Neural cell (in vitro differentiated cells): ENCODE results near the gene KIRREL3. TPM values are rescaled to one million over a fixed set of nuclear protein-coding genes. Genes with fewer than 3 reads are reported as not detected.

Experiments used
- H2AFZ ChIP-seq: fragments of 200-600, 300-800 bp; sonication (generic), shearing (Covaris generic); 2 replicates; pipeline ENCODE4 v1.6.0; 2014; ENCODE audit warnings: low read depth, mild to moderate bottlenecking, antibody characterized with exemption, low read length, moderate library complexity
- H3F3A ChIP-seq: fragments of 200-600 bp; shearing (Covaris generic); 2 replicates; pipeline ENCODE4 v1.6.1; 2016; ENCODE audit warnings: mild to moderate bottlenecking, moderate library complexity, mixed read lengths, antibody characterized with exemption, low read length; ENCODE audit not compliant: insufficient read depth, poor library complexity, severe bottlenecking
- H3K27ac ChIP-seq: fragments of 200-600, 300-800 bp; sonication (generic), shearing (Covaris generic); 2 replicates; pipeline ENCODE4 v1.5.1; 2014; ENCODE audit warnings: mild to moderate bottlenecking, low read length, moderate library complexity
- H3K27me3 ChIP-seq: fragments of 300-800, 200-600 bp; sonication (generic), shearing (Covaris generic); 2 replicates; pipeline ENCODE4 v1.6.0; 2014; ENCODE audit warnings: mild to moderate bottlenecking, low read depth, low read length, moderate library complexity; ENCODE audit not compliant: insufficient read depth
- H3K36me3 ChIP-seq: fragments of 300-800, 200-600 bp; sonication (generic), shearing (Covaris generic); 2 replicates; pipeline ENCODE4 v1.5.1; 2014; ENCODE audit warnings: mild to moderate bottlenecking, antibody characterized with exemption, low read length, moderate library complexity; ENCODE audit not compliant: insufficient read depth
- H3K4me2 ChIP-seq: fragments of 300-800, 200-600 bp; sonication (generic), shearing (Covaris generic); 2 replicates; pipeline ENCODE4 v1.6.0; 2014; ENCODE audit warnings: mild to moderate bottlenecking, low read length
- H3K4me3 ChIP-seq: fragments of 300-800, 200-600 bp; sonication (generic), shearing (Covaris generic); 2 replicates; pipeline ENCODE4 v1.5.1; 2014; ENCODE audit warnings: mild to moderate bottlenecking, low read length, moderate library complexity
- H3K79me2 ChIP-seq: fragments of 200-600 bp; shearing (Covaris generic); replicated peaks from 2 replicates; pipeline ENCODE4 v1.6.0; 2014; ENCODE audit warnings: mild to moderate bottlenecking, low read length, moderate library complexity; ENCODE audit not compliant: insufficient read depth
- H3K9ac ChIP-seq: fragments of 300-800, 200-600 bp; sonication (generic), shearing (Covaris generic); 2 replicates; pipeline ENCODE4 v1.6.1; 2016; ENCODE audit warnings: mild to moderate bottlenecking, low read length, mixed read lengths
- H3K9me2 ChIP-seq: fragments of 200-600 bp; shearing (Covaris generic); 2 replicates; pipeline ENCODE4 v1.6.1; 2016; ENCODE audit warnings: mild to moderate bottlenecking, low read length, mixed read lengths; ENCODE audit not compliant: insufficient read depth
- H3K9me3 ChIP-seq: fragments of 200-600, 300-800 bp; sonication (generic), shearing (Covaris generic); 2 replicates; pipeline ENCODE4 v1.6.1; 2016; ENCODE audit warnings: mild to moderate bottlenecking, mixed run types, low read length, moderate library complexity, mixed read lengths
- H4K20me1 ChIP-seq: fragments of 200-600 bp; shearing (Covaris generic); 2 replicates; pipeline ENCODE4 v1.6.1; 2016; ENCODE audit warnings: mild to moderate bottlenecking, mixed run types; ENCODE audit not compliant: insufficient read depth
- CTCF ChIP-seq: fragments of 450-650 bp; IDR thresholded peaks from 2 replicates; pipeline ENCODE4 v1.5.1; 2014; ENCODE audit warnings: antibody characterized with exemption, mild to moderate bottlenecking, moderate library complexity; ENCODE audit not compliant: poor library complexity, severe bottlenecking
- EP300 ChIP-seq: fragments of 450-650 bp; conservative IDR thresholded peaks from 2 replicates; pipeline ENCODE4 v1.6.1; 2014; ENCODE audit warnings: antibody characterized with exemption, mild to moderate bottlenecking, moderate library complexity; ENCODE audit not compliant: poor library complexity, severe bottlenecking
- EZH2 ChIP-seq: fragments of 200-600, 300-800 bp; shearing (Covaris generic), sonication (generic); IDR thresholded peaks from 2 replicates; pipeline ENCODE4 v1.6.1; 2014; ENCODE audit warnings: antibody characterized with exemption, low read length, borderline replicate concordance, mild to moderate bottlenecking; ENCODE audit not compliant: insufficient read depth, poor library complexity, severe bottlenecking
- MXI1 ChIP-seq: fragments of 450-650 bp; conservative IDR thresholded peaks from 2 replicates; pipeline ENCODE4 v1.6.1; 2014; ENCODE audit warnings: antibody characterized with exemption, mild to moderate bottlenecking; ENCODE audit not compliant: poor library complexity, severe bottlenecking
- POLR2AphosphoS5 ChIP-seq: IDR thresholded peaks from 2 replicates; pipeline ENCODE4 v1.6.1; 2012
- RAD21 ChIP-seq: fragments of 450-650 bp; conservative IDR thresholded peaks from 2 replicates; pipeline ENCODE4 v1.6.1; 2014; ENCODE audit warnings: antibody characterized with exemption, mild to moderate bottlenecking, moderate library complexity
- REST ChIP-seq: IDR thresholded peaks from 2 replicates; pipeline ENCODE4 v1.6.1; 2012; ENCODE audit warnings: borderline replicate concordance
- SMC3 ChIP-seq: fragments of 450-650 bp; conservative IDR thresholded peaks from 2 replicates; pipeline ENCODE4 v1.6.1; 2014; ENCODE audit warnings: antibody characterized with exemption, mild to moderate bottlenecking, moderate library complexity; ENCODE audit not compliant: poor library complexity
- TAF1 ChIP-seq: IDR thresholded peaks from 2 replicates; pipeline ENCODE4 v1.6.1; 2012; ENCODE audit warnings: low read depth
- polyA plus RNA-seq: library from polyadenylated mRNA; depleted of rRNA; stranded (reverse); fragments of >200 nt; gene quantifications from 2 replicates; pipeline ENCODE4 v1.2.3, GENCODE V29; 2014

KIRREL3 gene
- polyA plus RNA-seq, 1 donor from 2014 or later: 23.8 TPM

GRCh38 chr11:126592496-126593410 lies 407.8 kb downstream of the KIRREL3 start:
- no peaks in the 10 kb centered on the region for H3K79me2 ChIP-seq
- no peaks in the 10 kb centered on the region for H3F3A ChIP-seq
- H4K20me1 ChIP-seq: no peaks in the 10 kb centered on the region
- H3K9me3 ChIP-seq: no peaks in the 10 kb centered on the region
- no peaks in the 10 kb centered on the region for H3K9me2 ChIP-seq
- no peaks in the 10 kb centered on the region for H3K36me3 ChIP-seq
- no peak overlapping the region for H3K27ac ChIP-seq
- H3K9ac ChIP-seq: no peak overlapping the region
- TF ChIP-seq EP300: no peak
- no peaks in the 10 kb centered on the region for H3K27me3 ChIP-seq
- no peak overlapping the region for H2AFZ ChIP-seq
- no peak overlapping the region for H3K4me2 ChIP-seq
- H3K4me3 ChIP-seq: no peak overlapping the region

DNA sequence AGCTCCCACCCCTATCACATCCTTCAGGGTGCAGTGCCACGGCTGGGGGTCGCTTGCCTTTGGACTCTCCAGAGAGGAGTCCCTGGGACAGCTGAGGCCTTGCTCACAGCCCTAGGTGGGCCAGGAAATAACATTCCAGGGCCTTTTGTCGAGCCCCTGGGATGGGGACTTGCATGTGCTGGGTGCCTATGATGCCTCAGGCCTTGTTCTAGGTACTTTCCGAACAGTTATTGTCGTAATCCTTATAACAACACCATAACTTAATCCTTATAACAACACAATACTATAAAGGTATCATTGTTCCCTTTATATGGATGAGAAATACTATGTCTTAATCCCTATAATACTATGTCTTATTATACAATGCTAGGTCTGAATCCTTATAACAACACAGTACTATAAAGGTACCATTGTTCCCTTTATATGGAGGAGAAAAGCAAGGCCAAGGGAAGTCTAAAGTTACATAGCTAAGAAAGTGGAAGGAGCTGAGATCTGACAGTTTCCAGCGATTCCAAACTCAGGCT lies 408.5 kb downstream of the KIRREL3 start:
- H3K9ac ChIP-seq: no peak overlapping the region
- H3K4me2 ChIP-seq: no peak overlapping the region
- no peaks in the 10 kb centered on the region for H3K9me3 ChIP-seq
- no peak overlapping the region for H2AFZ ChIP-seq
- H3K9me2 ChIP-seq: no peaks in the 10 kb centered on the region
- H3K79me2 ChIP-seq: no peaks in the 10 kb centered on the region
- no peaks in the 10 kb centered on the region for H3K36me3 ChIP-seq
- H3K27ac ChIP-seq: no peak overlapping the region
- H3K27me3 ChIP-seq: no peaks in the 10 kb centered on the region
- TF ChIP-seq EZH2 (no peak), REST (no peak), SMC3 (no peak), MXI1 (no peak), POLR2AphosphoS5 (no peak), CTCF (no peak), TAF1 (no peak), RAD21 (no peak), EP300 (no peak)
- no peaks in the 10 kb centered on the region for H4K20me1 ChIP-seq
- H3F3A ChIP-seq: no peaks in the 10 kb centered on the region
- no peak overlapping the region for H3K4me3 ChIP-seq
